ES-I3 (cell line): Measurements from ENCODE around the gene SH3GLB2.

ENCODE experiments used
- H3K36me3 ChIP-seq: 2 replicates; pipeline ENCODE4 v1.6.1; 2013; ENCODE audit warnings: mild to moderate bottlenecking, low read length, control low read depth, moderate library complexity; ENCODE audit not compliant: insufficient read depth
- H3K4me1 ChIP-seq: 2 replicates; pipeline ENCODE4 v1.6.1; 2013; ENCODE audit warnings: mild to moderate bottlenecking, control low read depth, low read length; ENCODE audit not compliant: insufficient read depth
- H3K9ac ChIP-seq: 2 replicates; pipeline ENCODE4 v1.6.1; 2013; ENCODE audit warnings: low read depth, mild to moderate bottlenecking, low read length, moderate library complexity
- H3K9me3 ChIP-seq: 2 replicates; pipeline ENCODE4 v1.6.1; 2013; ENCODE audit warnings: mild to moderate bottlenecking, low read length, moderate library complexity; ENCODE audit not compliant: control insufficient read depth, insufficient read depth

The SH3GLB2 gene

DNA sequence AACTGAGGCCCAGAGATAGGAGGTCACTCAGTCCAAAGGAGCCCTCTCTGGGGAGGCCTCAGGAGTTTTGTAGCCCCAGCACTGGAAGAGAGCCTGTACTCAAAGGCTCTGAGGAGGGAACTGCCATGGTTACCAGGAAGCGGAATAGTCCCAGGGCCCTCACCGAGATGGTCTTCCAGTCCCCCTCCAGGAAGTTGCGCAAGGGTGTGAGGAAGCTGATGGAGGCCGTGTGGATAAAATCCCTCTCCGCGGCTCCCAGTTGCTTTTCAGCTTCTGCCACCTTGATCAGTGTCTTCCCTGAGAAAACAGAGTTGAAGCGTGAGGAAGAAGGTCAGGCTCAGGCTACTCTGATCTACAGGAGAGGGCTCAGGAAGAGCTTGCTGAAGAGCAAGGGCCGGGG lies 13.5 kb downstream of the SH3GLB2 start:
- H3K4me1 ChIP-seq = no peaks in the 10 kb centered on the region
- H3K9me3 ChIP-seq = no peaks in the 10 kb centered on the region

DNA sequence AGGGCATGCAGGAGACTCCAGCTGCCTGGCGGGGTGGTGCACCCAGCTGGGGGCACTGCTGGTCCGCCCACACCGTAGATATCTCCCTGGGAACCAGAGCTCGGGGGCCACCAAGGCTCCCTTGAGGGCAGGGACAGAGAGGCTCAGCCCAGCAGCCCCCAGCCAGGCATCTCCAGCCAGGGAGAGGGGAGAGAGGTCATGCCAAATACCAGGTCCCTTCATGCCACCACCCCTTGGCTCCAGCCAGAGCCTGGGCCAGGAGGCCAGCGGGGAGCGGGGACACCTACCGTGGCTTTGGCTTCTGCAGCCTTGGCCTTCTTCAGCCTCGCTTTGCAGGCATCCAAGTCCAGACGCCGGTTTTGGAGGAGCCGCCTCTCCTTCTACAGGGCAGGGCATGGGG lies 14.0 kb downstream of the SH3GLB2 start:
- Histone ChIP-seq H3K4me1 (no peaks in the 10 kb centered on the region), H3K36me3 (peaks cover 7% of the 10 kb centered on the region; the same call in 1 of the 2 replicates), H3K9me3 (no peaks in the 10 kb centered on the region), H3K9ac (no peak overlapping the region)

More for the DNA sequence above, 13.5 kb downstream of the SH3GLB2 start:
- H3K36me3 ChIP-seq = peaks cover 7% of the 10 kb centered on the region; the same call in 1 of the 2 replicates
- H3K9ac ChIP-seq = no peak overlapping the region

GRCh38 chr9:129013674-129014073 lies 14.5 kb downstream of the SH3GLB2 start:
- H3K36me3 ChIP-seq = peaks cover 7% of the 10 kb centered on the region; the same call in 1 of the 2 replicates
- no peak overlapping the region for H3K9ac ChIP-seq
- no peaks in the 10 kb centered on the region for H3K9me3 ChIP-seq
- no peaks in the 10 kb centered on the region for H3K4me1 ChIP-seq

- H3K9ac ChIP-seq = no peak overlapping the region
- peaks cover 7% of the 10 kb centered on the region; the same call in 1 of the 2 replicates for H3K36me3 ChIP-seq
- no peaks in the 10 kb centered on the region for H3K4me1 ChIP-seq
- no peaks in the 10 kb centered on the region for H3K9me3 ChIP-seq
These were observed 15.2 kb downstream of the SH3GLB2 start for GRCh38 chr9:129012893-129013448.

- H3K4me1 ChIP-seq = no peaks in the 10 kb centered on the region
- H3K9me3 ChIP-seq = no peaks in the 10 kb centered on the region
- no peak overlapping the region for H3K9ac ChIP-seq
- H3K36me3 ChIP-seq = peaks cover 7% of the 10 kb centered on the region; the same call in 1 of the 2 replicates
These were observed 15.8 kb downstream of the SH3GLB2 start for GRCh38 chr9:129012343-129012742.

GRCh38 chr9:129011761-129012181 lies 16.4 kb downstream of the SH3GLB2 start:
- Histone ChIP-seq H3K9ac (no peak overlapping the region), H3K9me3 (no peaks in the 10 kb centered on the region), H3K36me3 (peaks cover 7% of the 10 kb centered on the region; the same call in 1 of the 2 replicates), H3K4me1 (no peaks in the 10 kb centered on the region)

DNA sequence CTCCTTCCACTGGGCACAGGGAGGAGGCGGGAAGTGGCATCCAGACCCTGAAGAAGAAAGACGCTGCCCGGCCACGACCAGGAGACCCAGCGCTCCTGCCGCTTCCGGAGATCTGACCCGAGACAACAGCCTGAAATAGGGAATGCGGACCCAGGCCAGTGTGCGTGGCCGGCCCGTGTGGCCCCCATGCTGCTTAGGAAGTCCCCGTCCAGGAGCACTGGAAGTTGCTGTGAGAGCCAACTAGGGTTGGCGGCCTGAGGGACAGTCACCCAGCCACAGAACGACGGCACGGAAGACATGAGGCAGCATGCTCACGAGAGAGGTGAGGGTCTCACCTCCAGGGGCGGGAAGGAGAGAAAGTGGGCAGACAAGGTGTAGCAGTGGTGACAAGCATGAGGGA lies 17.0 kb downstream of the SH3GLB2 start:
- peaks cover 7% of the 10 kb centered on the region; the same call in 1 of the 2 replicates for H3K36me3 ChIP-seq
- H3K9me3 ChIP-seq = no peaks in the 10 kb centered on the region
- no peaks in the 10 kb centered on the region for H3K4me1 ChIP-seq
- H3K9ac ChIP-seq = no peak overlapping the region

DNA sequence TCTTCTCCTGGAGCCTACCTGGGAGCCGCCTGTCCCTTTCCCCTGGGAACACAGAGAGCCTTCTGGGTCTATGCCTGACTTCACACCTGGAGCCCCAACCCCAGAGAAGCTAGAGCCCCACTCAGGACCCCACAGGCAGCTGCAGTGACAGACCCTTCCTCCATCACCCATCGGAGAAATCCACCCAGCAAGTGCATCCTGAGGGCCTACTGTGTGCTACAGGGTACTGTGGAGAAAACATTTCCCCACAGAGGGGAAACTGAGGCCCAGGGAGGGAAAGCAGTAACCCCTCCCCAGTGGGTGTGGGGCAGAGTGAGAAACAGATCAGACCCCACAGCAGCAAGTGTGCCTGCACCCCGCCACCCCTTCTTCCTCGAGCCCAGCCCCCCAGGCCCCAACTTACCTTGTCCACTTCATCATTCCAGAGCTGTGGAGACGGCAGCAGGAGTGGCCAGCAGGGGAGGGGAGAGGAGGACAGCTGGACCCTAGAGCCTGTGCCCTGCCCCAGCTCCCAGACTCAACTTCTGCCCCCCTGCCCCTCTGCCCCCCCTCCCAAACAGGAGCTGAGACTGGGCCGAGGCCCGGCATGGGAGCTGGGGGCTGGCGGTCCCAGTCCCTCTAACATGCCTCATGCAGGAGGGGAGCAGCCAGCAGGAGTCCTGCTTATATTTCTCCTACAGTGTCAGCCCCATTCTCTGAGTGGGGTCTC lies 17.7 kb downstream of the SH3GLB2 start:
- Histone ChIP-seq H3K36me3 (peaks cover 7% of the 10 kb centered on the region; the same call in 1 of the 2 replicates), H3K4me1 (no peaks in the 10 kb centered on the region), H3K9me3 (no peaks in the 10 kb centered on the region), H3K9ac (no peak overlapping the region)

GRCh38 chr9:129009584-129010141 lies 18.5 kb downstream of the SH3GLB2 start:
- no peaks in the 10 kb centered on the region for H3K9me3 ChIP-seq
- H3K36me3 ChIP-seq = peaks cover 6% of the 10 kb centered on the region; the same call in 1 of the 2 replicates
- no peaks in the 10 kb centered on the region for H3K4me1 ChIP-seq

DNA sequence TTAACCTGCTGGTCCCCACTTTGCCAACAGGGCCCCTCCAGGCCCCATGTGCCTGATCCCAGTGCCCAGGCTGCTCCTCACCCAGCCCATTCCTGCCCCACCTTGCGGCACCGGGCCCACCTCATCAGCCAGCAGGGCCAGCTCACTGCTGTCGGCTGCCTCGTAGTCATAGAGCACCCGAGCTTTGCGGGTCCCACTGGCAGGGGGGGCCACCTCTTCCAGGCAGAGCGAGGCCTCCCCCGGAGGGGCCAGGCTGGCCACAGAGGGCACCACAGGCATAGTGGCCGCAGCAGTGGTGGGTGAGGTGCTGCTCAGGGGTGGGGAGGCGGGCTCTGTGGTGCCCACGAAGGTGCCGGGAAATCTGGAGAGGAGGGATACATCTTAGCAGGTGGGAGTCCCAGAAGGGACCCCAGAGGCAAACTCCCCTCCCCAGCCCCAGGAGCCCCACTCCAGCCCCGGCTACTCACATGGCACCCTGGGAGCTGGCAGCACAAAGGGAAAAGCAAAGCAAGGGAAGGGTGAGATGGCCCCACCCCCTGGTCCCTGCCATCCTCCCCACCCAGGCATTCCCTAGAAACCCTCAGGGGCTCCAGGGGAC lies 19.0 kb downstream of the SH3GLB2 start:
- Histone ChIP-seq H3K9ac (no peak overlapping the region), H3K36me3 (peaks cover under 1% of the 10 kb centered on the region; the same call in 1 of the 2 replicates)

More at GRCh38 chr9:129009584-129010141, 18.5 kb downstream of the SH3GLB2 start:
- no peak overlapping the region for H3K9ac ChIP-seq

DNA sequence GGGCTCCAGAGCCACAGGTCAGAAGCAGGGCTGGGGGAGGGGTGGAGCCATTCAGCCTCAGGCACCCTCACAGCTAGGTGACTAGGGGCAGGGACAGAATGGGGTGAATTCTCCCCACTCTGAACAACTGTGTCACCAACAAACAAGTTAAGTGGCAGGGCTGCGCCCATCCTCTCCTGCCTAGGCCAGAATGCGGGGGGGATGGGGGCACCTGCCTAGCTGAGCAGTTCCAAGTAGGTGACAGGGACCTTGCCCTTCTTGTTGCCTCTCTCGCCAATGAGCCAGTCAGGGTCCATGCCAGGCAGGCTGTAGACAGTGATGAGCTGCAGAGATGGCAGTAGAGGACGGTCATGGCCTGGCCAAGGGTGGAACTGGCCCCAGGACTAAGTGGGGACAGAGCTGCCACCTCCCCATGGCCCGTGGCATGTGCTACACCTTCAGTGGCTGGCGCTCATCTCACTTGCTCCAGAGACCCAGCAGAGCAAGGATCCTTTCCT lies 19.6 kb downstream of the SH3GLB2 start:
- no peaks in the 10 kb centered on the region; the same call in 1 of the 2 replicates for H3K36me3 ChIP-seq
- no peak overlapping the region for H3K9ac ChIP-seq
- H3K4me1 ChIP-seq = no peaks in the 10 kb centered on the region
- no peaks in the 10 kb centered on the region for H3K9me3 ChIP-seq

More for the DNA sequence above, 19.0 kb downstream of the SH3GLB2 start:
- Histone ChIP-seq H3K9me3 (no peaks in the 10 kb centered on the region), H3K4me1 (no peaks in the 10 kb centered on the region)

- no peaks in the 10 kb centered on the region for H3K4me1 ChIP-seq
- H3K9me3 ChIP-seq = no peaks in the 10 kb centered on the region
- peaks cover 4% of the 10 kb centered on the region for H3K36me3 ChIP-seq
- H3K9ac ChIP-seq = no peak overlapping the region
These were observed 20.2 kb downstream of the SH3GLB2 start for GRCh38 chr9:129007766-129008468.

DNA sequence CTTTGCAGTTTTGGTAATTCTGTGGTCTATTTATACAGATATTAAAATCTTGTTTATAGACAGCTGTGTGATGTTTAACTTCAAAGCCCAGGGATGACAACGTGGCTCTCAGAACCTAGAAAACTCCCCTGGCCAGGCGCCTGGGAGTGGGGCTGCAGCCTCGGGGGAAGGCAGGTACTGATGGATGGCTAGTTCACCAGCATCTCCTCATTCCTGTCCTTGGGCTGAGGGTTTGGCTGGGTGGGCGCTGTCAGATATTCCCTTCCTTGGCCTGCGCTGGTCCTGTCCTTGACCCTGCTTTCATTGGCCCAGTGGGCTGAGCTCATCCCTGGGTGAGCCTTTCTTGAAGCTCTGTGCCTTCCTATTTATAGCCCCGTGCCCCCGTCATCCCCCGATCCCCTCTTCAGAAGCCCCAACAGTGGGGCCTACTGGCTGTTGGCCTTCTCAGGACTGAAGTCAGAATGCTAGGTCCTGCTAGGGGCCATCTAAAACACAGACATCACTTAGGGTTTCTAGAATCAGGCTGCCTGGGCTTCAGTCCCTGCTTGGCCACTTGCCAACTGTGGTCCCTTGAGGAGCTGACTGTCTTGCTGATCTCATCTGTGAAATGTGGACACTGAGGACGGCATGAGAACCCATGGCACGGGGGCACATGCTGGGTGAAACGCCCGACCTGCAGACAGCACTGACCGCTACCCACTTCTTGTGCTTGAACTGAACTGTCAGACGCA lies 20.9 kb downstream of the SH3GLB2 start:
- no peaks in the 10 kb centered on the region for H3K4me1 ChIP-seq
- no peak overlapping the region for H3K9ac ChIP-seq
- H3K9me3 ChIP-seq = no peaks in the 10 kb centered on the region
- H3K36me3 ChIP-seq = peaks cover 9% of the 10 kb centered on the region
